ENCODE results near the gene SPTBN4.

GRCh38 chr19:40431698-40432097, 35.1 kb upstream of the SPTBN4 start:
- TF ChIP-seq CTCF (IDR thresholded peaks at IDR 0.05) (no peak), POLR2AphosphoS5 (IDR thresholded peaks at IDR 0.05; ENCODE audit: low read depth, low read length) (no peak), USF2 (IDR thresholded peaks at IDR 0.05; ENCODE audit: borderline replicate concordance, low read depth, low read length) (no peak), SIN3A (IDR thresholded peaks at IDR 0.05; ENCODE audit: borderline replicate concordance, low read depth, low read length) (no peak), RAD21 (IDR thresholded peaks at IDR 0.05; ENCODE audit: low read length) (no peak), CHD2 (IDR thresholded peaks at IDR 0.05; ENCODE audit: low read length, partially characterized antibody) (no peak), RXRA (IDR thresholded peaks at IDR 0.05; ENCODE audit: borderline replicate concordance, low read depth) (no peak), SMC3 (IDR thresholded peaks at IDR 0.05; ENCODE audit: low read depth, low read length) (no peak), JUND (IDR thresholded peaks at IDR 0.05) (no peak)
